ENCODE data around the gene PPP1R16B. TPM values are rescaled to one million over a fixed set of nuclear protein-coding genes. Genes with fewer than 3 reads are reported as not detected.

PPP1R16B gene
- total RNA-seq, 6 donors from 2014 or later: 7.4 to 16.8 (median 8.8) TPM

DNA sequence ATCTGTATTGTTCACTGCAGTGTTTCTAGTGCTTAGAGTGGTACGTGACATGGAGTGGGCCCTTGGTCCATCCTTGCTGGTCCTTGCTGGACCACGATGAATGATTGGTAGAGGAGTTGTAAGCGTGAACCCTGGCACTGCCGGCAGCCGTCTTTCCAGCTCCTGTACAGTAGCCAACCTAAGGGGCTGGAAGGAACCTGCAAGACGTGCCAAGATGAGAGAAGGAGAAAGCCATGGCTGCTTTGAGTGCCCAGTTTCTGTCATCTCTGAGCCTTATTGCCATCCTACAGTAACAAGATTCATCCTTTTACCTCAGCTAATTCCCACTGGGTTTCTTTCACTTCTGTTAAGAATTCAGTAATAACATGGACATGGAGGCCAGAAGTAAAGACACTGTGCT, 162.6 kb downstream of the PPP1R16B start:
- no peak overlapping the region for H3K4me3 ChIP-seq
- no peaks in the 10 kb centered on the region for H3K9me3 ChIP-seq
- H3K27me3 ChIP-seq: no peaks in the 10 kb centered on the region
- H3K36me3 ChIP-seq: peaks cover 3 to 38% (median 8%) of the 10 kb centered on the region in 4 donors
- DNase-seq (no peak), ATAC-seq (ENCODE audit: low FRiP score in 2 of 2) (no peak)
- H3K27ac ChIP-seq: no peak overlapping the region
- H3K4me1 ChIP-seq: peaks cover 2 to 10% (median 4%) of the 10 kb centered on the region in 4 donors
- TF ChIP-seq CTCF (IDR thresholded peaks at IDR 0.05): no peak
- TF ChIP-seq POLR2A (IDR thresholded peaks at IDR 0.05): no peak
- TF ChIP-seq EP300 (IDR thresholded peaks at IDR 0.05): no peak
- TF ChIP-seq POLR2AphosphoS5 (IDR thresholded peaks at IDR 0.05): no peak
- WGBS, 2 donors: 93 to 95% methylated on average over 6 of the region's 6 CpGs

DNA sequence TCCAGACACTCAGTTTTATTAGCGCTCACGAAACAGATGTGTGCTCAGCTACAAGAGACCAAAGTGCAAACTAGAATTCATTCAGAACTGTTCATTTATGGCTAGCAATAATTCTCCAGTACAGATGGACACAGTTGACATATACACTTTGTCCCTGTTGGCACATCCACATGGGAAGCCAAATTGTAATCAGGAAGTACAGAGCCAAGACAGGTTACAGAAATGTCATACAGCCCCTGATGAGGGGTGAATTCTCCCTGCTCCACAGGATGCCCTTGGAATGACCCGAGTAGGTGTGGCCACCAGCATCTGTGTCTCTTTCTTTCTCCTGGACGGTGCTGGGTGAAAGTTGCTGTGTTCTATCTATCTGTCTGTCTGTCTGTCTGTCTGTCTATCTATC, 164.2 kb downstream of the PPP1R16B start:
- ATAC-seq (ENCODE audit: low FRiP score in 2 of 2) (no peak), DNase-seq (no peak)
- Histone ChIP-seq H3K9me3 (no peaks in the 10 kb centered on the region), H3K4me3 (no peak overlapping the region), H3K27me3 (no peaks in the 10 kb centered on the region), H3K27ac (no peak overlapping the region), H3K4me1 (peaks cover 0 to 6% (median 0%) of the 10 kb centered on the region in 4 donors), H3K36me3 (peaks cover 3 to 50% (median 8%) of the 10 kb centered on the region in 4 donors)
- no peak for TF ChIP-seq EP300 (IDR thresholded peaks at IDR 0.05)
- no peak for TF ChIP-seq POLR2A (IDR thresholded peaks at IDR 0.05)
- TF ChIP-seq POLR2AphosphoS5 (IDR thresholded peaks at IDR 0.05): no peak
- TF ChIP-seq CTCF (IDR thresholded peaks at IDR 0.05): no peak
- 72 to 75% methylated on average over 4 of the region's 4 CpGs for WGBS, 2 donors

- Histone ChIP-seq H3K36me3 (peaks cover 3 to 51% (median 8%) of the 10 kb centered on the region in 4 donors), H3K4me3 (no peak overlapping the region), H3K9me3 (no peaks in the 10 kb centered on the region), H3K27ac (no peak overlapping the region), H3K27me3 (no peaks in the 10 kb centered on the region), H3K4me1 (peaks cover 0 to 6% (median 0%) of the 10 kb centered on the region in 4 donors)
- ATAC-seq (ENCODE audit: low FRiP score in 2 of 2) (no peak), DNase-seq (no peak)
- TF ChIP-seq POLR2AphosphoS5 (IDR thresholded peaks at IDR 0.05): no peak
- TF ChIP-seq EP300 (IDR thresholded peaks at IDR 0.05): no peak
- TF ChIP-seq POLR2A (IDR thresholded peaks at IDR 0.05): no peak
- no peak for TF ChIP-seq CTCF (IDR thresholded peaks at IDR 0.05)
- 95 to 100% methylated on average over 1 of the region's 1 CpG for WGBS, 2 donors
Measured at GRCh38 chr20:38970302-38970701, 164.8 kb downstream of the PPP1R16B start.

Small RNAs within 50 kb of the gene (small RNA-seq; reads per million reads assigned to genes)
- gene AL023803.1: 0 reads per million in 4 donors

Other genes with a start within 250 kb of the PPP1R16B start
- gene ADIG, start 224.5 kb upstream of the PPP1R16B start, total RNA-seq: under 1 TPM in 1 of 6 donors, not detected in 5; 0.29 TPM
- 10 to 100 TPM in 1 of 6 donors, 1 to 10 TPM in 1, under 1 TPM in 4; 0.29 to 22.0 (median 0.52) TPM for gene ARHGAP40, start 203.9 kb upstream of the PPP1R16B start, total RNA-seq
- not detected for gene SLC32A1, start 81.2 kb upstream of the PPP1R16B start, total RNA-seq
- 10 to 100 TPM in 1 of 6 donors, 1 to 10 TPM in 5; 7.2 to 23.0 (median 8.8) TPM for gene ACTR5, start 57.2 kb upstream of the PPP1R16B start, total RNA-seq
- gene FAM83D, start 120.7 kb downstream of the PPP1R16B start, total RNA-seq: 1 to 10 TPM; 1.0 to 4.8 (median 3.0) TPM
- gene DHX35, start 156.6 kb downstream of the PPP1R16B start, total RNA-seq: 10 to 100 TPM in 4 of 6 donors, 1 to 10 TPM in 2; 9.6 to 40.9 (median 12.0) TPM

Measured in upper lobe of left lung (tissue), 6 donors.